Breast epithelium (tissue), 4 donors: ENCODE data around the gene MFRP. TPM values are rescaled to one million over a fixed set of nuclear protein-coding genes. Genes with fewer than 3 reads are reported as not detected.
A peak's percentile ranks its signal among the peaks of the same experiment; 100 is the strongest.

ENCODE experiments used
- DNase-seq, 2 donors: peaks; one replicate each; pipeline ENCODE4 v3.0.0-alpha.2; 2019; ENCODE audit warnings: low spot score in 2 of 2
- H3K27ac ChIP-seq, 2 donors: fragments of 200-600 bp; sonication (generic) in 1 of 2; one replicate each; pipeline ENCODE4 v1.5.1; 2016 to 2019; ENCODE audit warnings: mild to moderate bottlenecking in 1 of 2
- H3K27me3 ChIP-seq, 2 donors: fragments of 200-600 bp; sonication (generic) in 1 of 2; one replicate each; pipeline versions ENCODE4 v1.5.1 to v1.6.0; 2017 to 2019; ENCODE audit warnings: control low read depth in 1 of 2, mild to moderate bottlenecking in 1 of 2
- H3K36me3 ChIP-seq: fragments of 200-600 bp; one replicate; pipeline ENCODE4 v1.5.1; 2019
- H3K4me1 ChIP-seq, 2 donors: fragments of 200-600 bp; sonication (generic); one replicate each; pipeline ENCODE4 v1.5.1; 2016 to 2019; ENCODE audit warnings: control low read depth in 1 of 2
- H3K4me3 ChIP-seq, 3 donors: fragments of 200-600 bp; sonication (generic); 1 replicate in 2 of 3; 2 replicates in 1 of 3; pipeline ENCODE4 v1.5.1; 2016 to 2019; ENCODE audit warnings: mild to moderate bottlenecking in 3 of 3, moderate library complexity in 2 of 3
- H3K9me3 ChIP-seq, 2 donors: fragments of 200-600 bp; sonication (generic) in 1 of 2; one replicate each; pipeline ENCODE4 v1.5.1; 2016 to 2019; ENCODE audit warnings: control low read depth in 1 of 2
- POLR2A ChIP-seq: fragments of 450-650 bp; IDR thresholded peaks from one replicate; pipeline ENCODE4 v1.6.1; 2016; ENCODE audit warnings: antibody characterized with exemption, mild to moderate bottlenecking, moderate library complexity
- POLR2AphosphoS5 ChIP-seq, 3 donors: sonication (generic); formaldehyde crosslinking; IDR thresholded peaks; one replicate each; pipeline ENCODE4 v1.6.1; 2017; ENCODE audit warnings: antibody characterized with exemption in 3 of 3
- intact Hi-C: fragments of 100-400 bp; cut with DNase I; formaldehyde crosslinking; loops from one replicate; pipeline ENCODE4 v1.15.1; 2023; ENCODE audit warnings: low total_unique reads
- total RNA-seq, 3 donors: library from RNA; depleted of rRNA; stranded (reverse); fragments of >200 nt; gene quantifications; one replicate each; pipeline ENCODE4 v1.1.0, GENCODE V29; 2016
- TF ChIP-seq, protein P1 (sequence below), 3 donors: fragments of 450-650 bp; IDR thresholded peaks; one replicate each; pipeline ENCODE4 v1.5.1; 2016 to 2017; ENCODE audit warnings: antibody characterized with exemption in 3 of 3, mild to moderate bottlenecking in 3 of 3, moderate library complexity in 3 of 3

The MFRP gene
- total RNA-seq, 3 donors from 2014 or later: 0.16 TPM; not detected in 2

DNA sequence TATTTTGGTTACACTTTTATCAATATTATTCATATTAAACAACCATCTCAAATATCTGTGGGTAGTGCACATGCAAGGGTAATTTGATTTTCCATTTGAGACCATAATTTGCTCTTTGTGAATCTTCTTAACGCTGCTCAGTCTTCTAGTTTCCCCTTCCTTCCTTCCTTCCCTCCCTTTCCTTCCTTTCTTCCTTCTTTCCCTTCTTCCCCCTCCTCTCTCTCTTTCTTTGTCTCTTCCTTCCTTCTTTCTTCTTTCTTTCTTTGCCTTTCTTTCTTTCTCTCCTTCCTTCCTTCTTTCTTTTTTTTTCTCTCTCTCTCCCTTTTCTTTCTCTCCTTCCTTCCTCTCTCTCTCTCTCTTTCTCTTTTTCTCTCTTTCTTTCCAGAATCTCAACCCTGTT, 16.3 kb downstream of the MFRP start:
- H3K27me3 ChIP-seq: no peaks in the 10 kb centered on the region
- intact Hi-C loops: no loop called here
- H3K27ac ChIP-seq: no peak overlapping the region
- DNase-seq: no peak
- no peak overlapping the region for H3K4me3 ChIP-seq
- H3K4me1 ChIP-seq: peaks cover 3 to 4% of the 10 kb centered on the region in 2 donors
- H3K9me3 ChIP-seq: no peaks in the 10 kb centered on the region
- no peaks in the 10 kb centered on the region for H3K36me3 ChIP-seq
- TF ChIP-seq, protein P1, sequence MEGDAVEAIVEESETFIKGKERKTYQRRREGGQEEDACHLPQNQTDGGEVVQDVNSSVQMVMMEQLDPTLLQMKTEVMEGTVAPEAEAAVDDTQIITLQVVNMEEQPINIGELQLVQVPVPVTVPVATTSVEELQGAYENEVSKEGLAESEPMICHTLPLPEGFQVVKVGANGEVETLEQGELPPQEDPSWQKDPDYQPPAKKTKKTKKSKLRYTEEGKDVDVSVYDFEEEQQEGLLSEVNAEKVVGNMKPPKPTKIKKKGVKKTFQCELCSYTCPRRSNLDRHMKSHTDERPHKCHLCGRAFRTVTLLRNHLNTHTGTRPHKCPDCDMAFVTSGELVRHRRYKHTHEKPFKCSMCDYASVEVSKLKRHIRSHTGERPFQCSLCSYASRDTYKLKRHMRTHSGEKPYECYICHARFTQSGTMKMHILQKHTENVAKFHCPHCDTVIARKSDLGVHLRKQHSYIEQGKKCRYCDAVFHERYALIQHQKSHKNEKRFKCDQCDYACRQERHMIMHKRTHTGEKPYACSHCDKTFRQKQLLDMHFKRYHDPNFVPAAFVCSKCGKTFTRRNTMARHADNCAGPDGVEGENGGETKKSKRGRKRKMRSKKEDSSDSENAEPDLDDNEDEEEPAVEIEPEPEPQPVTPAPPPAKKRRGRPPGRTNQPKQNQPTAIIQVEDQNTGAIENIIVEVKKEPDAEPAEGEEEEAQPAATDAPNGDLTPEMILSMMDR (IDR thresholded peaks at IDR 0.05): no peak
- TF ChIP-seq POLR2A (no peak), POLR2AphosphoS5 (IDR thresholded peaks at IDR 0.05) (no peak)

DNA sequence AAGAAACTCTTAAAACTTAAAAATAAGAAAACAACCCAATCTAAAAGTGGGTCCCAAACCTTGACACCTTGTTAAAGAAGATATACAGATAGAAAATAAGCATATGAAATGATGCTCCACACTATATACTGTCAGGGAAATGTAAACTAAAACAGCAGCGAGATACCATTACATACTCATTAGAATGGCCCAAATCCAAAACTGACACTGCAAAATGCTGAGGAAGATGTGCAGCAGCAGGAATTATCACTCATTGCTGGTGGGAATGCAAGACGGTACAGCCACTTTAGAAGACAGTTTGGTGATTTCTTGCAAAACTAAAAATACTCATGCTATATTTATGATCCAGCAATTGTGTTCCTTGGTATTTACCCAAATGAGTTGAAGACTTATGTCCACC, 17.2 kb downstream of the MFRP start:
- intact Hi-C loops: no loop called here
- no peaks in the 10 kb centered on the region for H3K27me3 ChIP-seq
- no peak overlapping the region for H3K4me3 ChIP-seq
- H3K9me3 ChIP-seq: no peaks in the 10 kb centered on the region
- no peaks in the 10 kb centered on the region for H3K4me1 ChIP-seq
- H3K36me3 ChIP-seq: no peaks in the 10 kb centered on the region
- TF ChIP-seq POLR2A: no peak
- TF ChIP-seq, protein P1 (IDR thresholded peaks at IDR 0.05): no peak
- TF ChIP-seq POLR2AphosphoS5 (IDR thresholded peaks at IDR 0.05): no peak
- no peak for DNase-seq
- H3K27ac ChIP-seq: no peak overlapping the region

DNA sequence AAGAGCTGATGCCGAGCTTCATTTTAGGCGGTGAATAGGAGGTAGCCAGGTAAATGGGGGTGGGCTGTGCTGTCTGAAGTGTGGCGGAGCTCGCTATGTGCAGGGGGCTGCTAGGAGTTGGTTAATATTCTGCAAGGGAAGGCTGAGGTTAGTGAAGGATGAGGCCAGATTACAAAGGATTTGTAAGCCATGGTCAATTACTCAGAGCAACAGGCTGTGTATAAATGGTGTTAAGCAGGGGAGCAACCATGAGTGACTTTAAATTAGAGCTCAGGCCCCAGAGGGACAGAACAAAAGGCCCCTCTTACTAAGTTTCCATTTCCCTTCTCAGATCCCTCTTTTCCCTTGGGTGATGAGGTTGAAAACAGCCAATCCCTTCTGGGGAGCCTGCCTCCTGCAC, 22.3 kb downstream of the MFRP start:
- H3K27ac ChIP-seq: no peak overlapping the region
- no peaks in the 10 kb centered on the region for H3K36me3 ChIP-seq
- DNase-seq: no peak
- H3K4me3 ChIP-seq: no peak overlapping the region
- peaks cover 0 to 3% of the 10 kb centered on the region in 2 donors for H3K27me3 ChIP-seq
- intact Hi-C loops: no loop called here
- peaks cover 0 to 3% of the 10 kb centered on the region in 2 donors for H3K4me1 ChIP-seq
- no peaks in the 10 kb centered on the region for H3K9me3 ChIP-seq
- TF ChIP-seq, protein P1 (IDR thresholded peaks at IDR 0.05): no peak
- TF ChIP-seq POLR2A: no peak
- TF ChIP-seq POLR2AphosphoS5 (IDR thresholded peaks at IDR 0.05): no peak

DNA sequence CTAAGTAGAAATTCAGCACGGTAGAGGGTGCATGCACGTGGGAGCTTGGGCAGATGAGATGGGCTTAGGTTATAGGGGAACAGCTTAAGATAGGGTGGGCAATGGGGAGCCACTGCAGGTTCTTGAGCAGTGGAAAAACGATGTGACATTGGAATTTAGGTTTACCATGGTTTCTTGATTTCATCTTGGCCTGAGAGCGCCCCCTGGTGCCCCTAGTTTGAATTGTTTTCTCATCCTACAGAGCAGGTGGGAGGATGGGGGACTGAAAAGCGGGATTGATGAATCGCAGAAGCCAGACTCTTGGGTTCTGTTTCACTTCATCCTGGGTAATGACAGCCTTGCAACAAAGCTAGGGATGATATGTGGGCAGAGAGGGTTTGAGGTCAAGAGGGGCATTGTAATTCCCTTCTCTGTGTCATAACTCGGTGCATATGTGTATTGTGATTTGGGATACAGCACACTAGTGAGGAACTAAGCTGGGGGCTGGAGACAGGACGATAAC, 22.9 kb downstream of the MFRP start:
- no peaks in the 10 kb centered on the region for H3K9me3 ChIP-seq
- intact Hi-C loops: no loop called here
- no peak for TF ChIP-seq POLR2AphosphoS5 (IDR thresholded peaks at IDR 0.05)
- TF ChIP-seq, protein P1 (IDR thresholded peaks at IDR 0.05): peak; percentile 31 to 66 (median 64)
- DNase-seq: no peak
- peaks cover 0 to 3% of the 10 kb centered on the region in 2 donors for H3K27me3 ChIP-seq
- peaks cover 0 to 6% of the 10 kb centered on the region in 2 donors for H3K4me1 ChIP-seq
- H3K4me3 ChIP-seq: no peak overlapping the region
- peak overlapping the region in 1 of 2 donors; percentile 14 for H3K27ac ChIP-seq
- H3K36me3 ChIP-seq: no peaks in the 10 kb centered on the region

DNA sequence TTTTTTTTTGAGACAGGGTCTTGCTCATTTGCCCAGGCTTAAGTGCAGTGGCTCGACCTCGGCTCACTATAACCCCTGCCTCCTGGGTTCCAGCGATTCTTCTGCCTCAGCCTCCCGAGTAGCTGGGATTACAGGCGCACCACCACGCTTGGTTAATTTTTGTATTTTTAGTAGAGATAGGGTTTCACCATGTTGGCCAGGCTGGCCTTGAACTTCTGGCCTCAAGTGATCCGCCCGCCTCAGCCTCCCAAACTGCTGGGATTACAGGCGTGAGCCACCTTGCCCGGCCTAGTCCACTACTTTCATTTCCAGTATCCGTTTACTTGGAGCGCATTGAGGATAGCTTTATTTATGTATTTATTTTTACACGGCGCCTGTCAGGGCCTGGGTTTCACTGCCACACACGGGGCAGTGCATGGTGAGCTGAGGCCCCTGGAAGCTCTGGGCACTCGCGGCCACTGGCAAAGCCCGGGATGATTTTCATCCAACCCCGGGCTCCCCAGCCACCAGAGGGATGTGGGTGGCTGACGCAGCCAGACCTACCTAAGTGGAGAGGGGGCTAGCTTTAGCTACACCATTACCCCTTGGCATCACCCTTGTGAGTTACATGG, 23.5 kb downstream of the MFRP start:
- no peaks in the 10 kb centered on the region for H3K36me3 ChIP-seq
- peaks cover 0 to 12% of the 10 kb centered on the region in 2 donors for H3K4me1 ChIP-seq

More for the DNA sequence above, 23.5 kb downstream of the MFRP start:
- peak overlapping the region in 1 of 2 donors; percentile 14 for H3K27ac ChIP-seq
- peaks cover 0 to 3% of the 10 kb centered on the region in 2 donors for H3K27me3 ChIP-seq
- H3K4me3 ChIP-seq: no peak overlapping the region
- no peaks in the 10 kb centered on the region for H3K9me3 ChIP-seq
- no peak for DNase-seq
- no peak for TF ChIP-seq POLR2AphosphoS5 (IDR thresholded peaks at IDR 0.05)
- no peak for TF ChIP-seq POLR2A
- TF ChIP-seq, protein P1 (IDR thresholded peaks at IDR 0.05): no peak
- intact Hi-C loops: no loop called here
